Breast epithelium (tissue), 3 donors: ENCODE results near the gene RHOJ.
"Not testable (repeated sequence)": the region's sequence is repeated elsewhere in the genome, so short reads cannot be mapped to it uniquely, and the experiment has no call there.

ENCODE experiments used
- POLR2A ChIP-seq: fragments of 450-650 bp; IDR thresholded peaks from one replicate; pipeline ENCODE4 v1.6.1; 2016; ENCODE audit warnings: antibody characterized with exemption, mild to moderate bottlenecking, moderate library complexity
- POLR2AphosphoS5 ChIP-seq, 3 donors: sonication (generic); formaldehyde crosslinking; IDR thresholded peaks; one replicate each; pipeline ENCODE4 v1.6.1; 2017; ENCODE audit warnings: antibody characterized with exemption in 3 of 3

DNA sequence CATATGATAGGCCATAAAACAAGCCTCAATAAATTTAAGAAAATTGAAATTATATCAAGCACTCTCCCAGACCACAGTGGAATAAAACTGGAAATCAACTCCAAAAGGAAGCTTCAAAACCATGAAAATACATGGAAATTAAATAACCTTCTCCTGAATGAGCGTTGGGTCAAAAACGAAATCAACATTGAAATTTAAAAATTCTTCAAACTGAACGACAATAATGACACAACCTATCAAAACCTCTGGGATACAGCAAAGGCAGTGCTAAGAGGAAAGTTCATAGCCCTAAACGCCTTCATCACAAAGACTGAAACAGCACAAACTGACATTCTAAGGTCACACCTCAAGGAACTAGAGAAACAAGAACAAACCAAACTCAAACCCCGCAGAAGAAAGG, 100.2 kb downstream of the RHOJ start:
- not testable (repeated sequence) for TF ChIP-seq POLR2A; POLR2AphosphoS5 (IDR thresholded peaks at IDR 0.05)
